NCI-H2029 (cell line): ENCODE measurements around the gene POLR2J2.
A peak's percentile ranks its signal among the peaks of the same experiment; 100 is the strongest.
"Not testable (repeated sequence)": the region's sequence is repeated elsewhere in the genome, so short reads cannot be mapped to it uniquely, and the experiment has no call there.

Source experiments
- DNase-seq: peaks from one replicate; lab custom pipeline; 2025; lab: John Stamatoyannopoulos, UW

Gene POLR2J2

DNA sequence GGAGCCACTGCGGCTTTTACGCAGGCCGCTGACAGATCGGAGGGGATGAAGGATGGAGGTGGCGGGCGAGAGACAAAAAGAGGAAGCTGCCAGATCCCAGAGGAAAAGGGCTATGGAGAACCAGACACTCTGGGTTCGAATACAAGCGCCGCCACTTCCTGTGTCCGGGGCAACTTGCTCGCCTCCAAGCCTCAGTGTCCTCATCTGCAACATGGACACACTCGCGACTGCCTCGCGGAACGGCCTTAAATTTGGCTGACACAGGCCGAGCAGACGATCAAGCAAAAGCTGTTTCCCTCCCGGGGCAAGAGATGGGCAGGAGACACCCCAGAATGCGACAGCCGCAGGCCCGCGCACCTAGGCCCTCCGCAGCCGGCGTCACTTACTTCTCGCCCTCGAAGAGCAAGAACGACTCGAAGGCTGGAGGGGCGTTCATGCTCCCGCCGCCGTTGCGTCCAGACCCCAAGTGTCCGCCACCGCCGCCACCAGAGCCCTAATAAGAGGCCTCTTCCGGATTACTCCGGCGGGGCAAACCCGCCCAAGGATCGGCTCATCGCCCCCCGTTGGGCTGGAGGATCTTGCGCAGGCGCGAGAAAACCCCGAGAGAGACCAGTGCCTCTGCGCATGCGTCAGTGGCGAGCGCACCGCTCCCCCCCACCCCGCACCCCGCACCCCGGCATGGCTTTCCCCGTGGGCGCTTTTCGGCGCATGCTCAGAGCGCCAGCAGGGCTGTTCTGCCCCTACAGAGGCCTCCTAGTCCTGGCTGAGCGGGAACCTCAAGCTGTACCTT, at the start of gene POLR2J2:
Gene POLR2J2, minus strand, starts transcription at position 498 of the 790 bp plus-strand sequence. Its CDS starts 62 bp downstream, at position 436.
- DNase-seq = not testable (repeated sequence)

DNA sequence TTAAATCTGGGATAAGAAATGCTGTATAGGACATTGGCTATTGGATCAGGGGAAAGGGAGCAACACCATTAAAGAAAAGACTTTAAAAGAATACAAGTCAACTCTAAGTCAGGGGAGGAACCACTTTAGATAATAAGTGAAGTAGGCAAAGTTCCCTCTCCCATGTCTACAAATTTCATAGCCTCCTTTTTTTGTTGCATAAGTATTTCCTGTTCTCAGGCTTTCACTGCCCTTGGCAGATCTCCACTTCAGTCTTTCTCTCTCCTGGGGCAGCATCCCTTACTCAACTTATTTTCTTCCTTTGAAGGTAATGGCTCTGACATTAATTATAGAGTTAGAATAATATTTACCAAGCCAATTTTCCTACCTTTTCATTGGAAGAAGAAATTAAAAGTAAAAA, 47.0 kb upstream of the POLR2J2 start:
- DNase-seq = not testable (repeated sequence)

DNA sequence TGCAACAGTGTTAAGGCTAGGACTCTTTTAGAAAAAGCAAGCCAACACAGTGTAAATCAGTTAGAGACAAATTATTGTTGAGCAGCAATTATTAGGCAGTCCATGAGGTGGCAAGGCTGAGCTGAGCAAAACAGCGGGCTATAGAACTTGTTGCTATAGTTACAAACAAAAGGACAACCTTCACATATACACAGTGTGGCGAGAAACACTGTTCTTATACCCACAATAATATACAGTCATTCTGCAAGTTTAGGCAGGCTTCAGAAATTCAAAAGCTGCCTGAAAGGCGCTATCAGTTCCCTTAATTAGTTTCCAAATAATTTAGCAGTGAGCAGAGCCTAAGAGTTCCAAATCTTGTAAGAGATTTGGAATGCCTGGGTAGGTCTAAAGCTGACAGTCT, 44.3 kb upstream of the POLR2J2 start:
- DNase-seq = not testable (repeated sequence)

DNA sequence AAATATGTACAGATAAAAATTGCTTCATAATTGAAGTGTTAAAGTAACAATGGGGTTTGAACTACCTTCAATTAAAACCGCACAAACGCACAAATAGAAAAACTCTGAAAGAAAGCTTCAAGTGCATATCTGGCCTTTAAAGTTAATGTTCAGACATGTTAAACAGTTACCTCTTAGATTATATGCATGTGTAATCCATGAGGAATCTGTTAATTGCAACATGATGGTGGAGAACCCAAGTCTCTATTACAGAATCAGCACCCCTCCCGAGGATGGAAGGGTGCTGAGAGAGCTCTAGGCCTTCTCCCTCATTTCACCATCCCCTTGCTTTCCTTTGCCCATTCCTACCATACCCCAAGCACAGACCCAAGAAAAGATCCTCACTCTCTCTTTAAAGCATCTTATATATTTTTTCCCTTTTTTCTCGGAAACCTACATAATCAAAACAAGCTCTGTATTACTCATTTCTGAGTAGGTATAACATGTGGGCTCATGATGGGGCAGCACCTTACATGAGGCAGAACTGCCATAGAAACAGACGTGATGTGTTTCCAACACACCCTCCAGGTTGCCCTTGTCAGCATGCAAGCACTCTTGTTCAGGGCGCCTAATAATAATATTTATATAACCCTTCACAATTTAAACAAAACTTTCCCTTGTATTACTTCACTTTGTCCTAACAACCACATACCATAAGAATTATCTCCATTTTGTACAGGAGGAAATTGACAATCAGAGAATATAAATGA, 43.5 kb upstream of the POLR2J2 start:
- not testable (repeated sequence) for DNase-seq

DNA sequence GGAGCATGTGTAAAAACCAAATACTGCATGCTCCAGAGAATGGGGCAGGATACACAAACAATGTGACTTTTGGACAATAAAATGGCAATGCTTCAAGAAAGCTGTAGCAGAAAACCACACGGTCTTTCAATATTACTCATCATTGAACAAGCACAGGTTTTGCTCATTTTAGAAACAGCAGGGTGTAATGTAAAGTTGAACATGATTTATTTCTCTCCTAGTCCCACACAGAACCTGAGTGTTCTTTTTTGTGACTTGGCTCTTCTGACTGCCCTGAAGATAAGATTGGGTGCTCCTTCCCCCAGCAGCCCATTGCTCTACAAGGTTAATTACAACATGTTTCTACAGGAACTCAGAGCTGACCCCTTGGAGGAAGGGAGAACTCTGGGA, 42.2 kb upstream of the POLR2J2 start:
- not testable (repeated sequence) for DNase-seq

DNA sequence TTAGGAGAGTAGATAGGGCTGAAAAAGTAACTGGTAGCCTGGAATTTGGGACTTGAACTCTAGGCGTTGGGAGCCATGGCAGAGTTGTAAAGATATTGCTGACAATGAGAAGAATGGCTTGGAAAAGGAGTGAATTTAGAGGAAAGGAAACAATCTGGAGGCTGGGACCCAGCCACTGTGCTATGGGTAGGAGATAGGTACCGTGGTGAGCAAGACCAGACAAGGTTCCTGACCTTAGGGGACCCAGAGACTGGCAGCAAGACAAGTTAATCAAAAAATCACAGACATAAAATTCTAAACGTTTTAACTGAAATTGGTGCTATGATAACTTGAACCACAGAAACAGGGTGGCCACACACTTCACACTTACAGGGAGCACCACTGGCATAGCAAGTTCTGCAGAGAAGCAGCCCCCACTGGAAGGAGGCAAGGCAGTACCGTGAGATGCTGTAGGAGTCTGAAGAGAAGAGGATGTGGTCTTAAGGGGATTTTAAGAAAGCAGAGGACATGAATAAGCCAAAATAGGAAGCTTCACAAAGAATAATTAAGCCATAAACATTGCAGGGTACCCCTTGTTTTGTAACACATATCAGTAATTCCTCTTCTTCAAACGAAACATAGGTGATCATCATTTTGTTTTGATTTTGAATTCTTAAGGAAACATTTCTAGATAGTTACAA, 41.7 kb upstream of the POLR2J2 start:
- DNase-seq = not testable (repeated sequence)

DNA sequence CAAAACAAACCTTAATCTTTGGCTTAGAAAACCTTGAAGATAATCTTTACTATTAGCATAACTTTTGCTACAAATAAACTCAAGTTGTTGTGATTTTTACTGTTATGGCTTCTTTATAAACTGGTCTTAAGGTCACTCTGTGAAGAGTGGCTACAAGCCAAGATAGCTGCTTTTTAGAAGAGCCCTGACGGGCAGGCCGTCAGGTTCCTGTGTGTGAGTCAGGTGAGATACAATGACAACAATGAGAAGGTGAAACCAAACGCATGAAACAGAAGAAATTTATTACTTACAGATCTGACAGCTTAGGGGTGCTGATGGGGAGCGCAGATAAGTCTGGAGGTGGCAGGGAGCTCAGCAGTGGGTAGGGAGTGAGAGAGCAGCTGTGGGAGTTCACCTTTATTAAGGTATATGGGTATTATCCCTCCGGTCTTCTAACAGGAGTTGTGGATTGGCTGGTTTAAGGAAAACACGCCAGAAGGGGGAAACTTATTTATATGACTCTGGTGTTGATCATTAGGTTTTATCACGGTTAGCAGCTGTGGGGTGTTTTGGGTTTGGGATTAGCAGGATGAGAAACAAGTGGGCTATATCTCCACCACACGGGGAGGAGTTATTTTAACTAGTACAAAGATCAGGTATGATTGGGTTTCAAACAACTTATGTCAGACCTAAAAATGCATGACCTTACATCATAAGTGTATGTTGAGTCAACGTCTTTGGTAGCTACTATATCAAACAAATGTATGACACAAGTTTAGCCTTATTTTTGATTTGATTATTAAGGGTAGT, 27.7 kb upstream of the POLR2J2 start:
- DNase-seq = not testable (repeated sequence)

DNA sequence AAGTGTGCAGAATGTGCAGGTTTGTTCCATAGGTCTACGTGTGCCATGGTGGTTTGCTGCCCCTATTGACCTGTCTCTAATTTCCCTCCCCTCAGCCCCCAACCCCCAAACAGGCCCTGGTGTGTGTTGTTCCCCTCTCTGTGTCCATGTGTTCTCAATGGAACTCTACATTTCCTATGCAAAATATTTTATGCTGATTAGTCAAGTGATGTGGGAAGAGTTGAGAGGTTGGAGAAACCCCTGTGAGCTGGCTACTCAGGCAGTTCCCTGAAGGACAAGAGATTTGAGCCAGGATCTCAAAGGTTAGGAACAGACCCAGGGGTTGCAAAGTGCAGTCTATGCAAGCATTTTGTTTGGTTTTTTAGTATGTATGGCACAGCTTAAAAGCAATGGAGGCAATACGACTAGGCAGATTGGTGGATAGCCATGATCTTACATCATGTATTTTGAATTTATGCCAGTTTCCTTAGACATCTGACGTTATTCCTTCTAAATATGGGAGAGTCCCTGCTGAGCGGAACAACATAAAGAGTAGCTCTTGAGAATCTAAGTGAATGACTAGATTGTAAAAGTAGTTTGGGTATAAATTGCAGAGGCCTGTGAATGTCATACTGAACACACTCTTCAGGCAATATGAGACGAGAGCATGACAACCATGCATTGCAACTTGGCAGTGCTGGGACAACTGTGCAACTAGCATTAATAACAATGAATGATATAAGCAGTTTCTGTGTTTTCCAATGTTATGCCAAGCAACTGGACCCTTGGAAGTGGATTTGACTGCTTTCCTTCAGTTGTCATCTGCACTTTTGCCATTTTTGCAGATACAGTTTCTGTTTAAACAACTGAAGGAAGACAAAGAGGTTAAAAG, 26.4 kb upstream of the POLR2J2 start:
- peak; percentile 6 for DNase-seq

DNA sequence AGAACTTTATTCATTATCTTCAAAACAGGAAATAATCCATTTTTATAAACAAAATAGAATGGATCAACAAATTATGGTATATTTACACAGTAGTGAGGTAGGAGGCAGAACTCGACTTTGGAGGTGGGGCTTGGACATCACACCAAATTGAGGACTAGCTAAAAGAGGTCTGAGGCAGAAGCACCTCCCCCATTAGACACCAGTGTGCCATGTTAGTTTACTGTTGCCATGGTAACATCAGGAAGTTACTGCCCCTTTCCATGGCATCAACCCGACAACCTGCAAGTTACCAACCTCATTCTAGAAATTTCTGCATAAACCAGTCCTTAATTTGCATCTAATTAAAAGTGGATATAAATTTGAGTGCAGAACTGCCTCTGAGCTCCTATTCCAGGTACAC, 24.5 kb upstream of the POLR2J2 start:
- not testable (repeated sequence) for DNase-seq

DNA sequence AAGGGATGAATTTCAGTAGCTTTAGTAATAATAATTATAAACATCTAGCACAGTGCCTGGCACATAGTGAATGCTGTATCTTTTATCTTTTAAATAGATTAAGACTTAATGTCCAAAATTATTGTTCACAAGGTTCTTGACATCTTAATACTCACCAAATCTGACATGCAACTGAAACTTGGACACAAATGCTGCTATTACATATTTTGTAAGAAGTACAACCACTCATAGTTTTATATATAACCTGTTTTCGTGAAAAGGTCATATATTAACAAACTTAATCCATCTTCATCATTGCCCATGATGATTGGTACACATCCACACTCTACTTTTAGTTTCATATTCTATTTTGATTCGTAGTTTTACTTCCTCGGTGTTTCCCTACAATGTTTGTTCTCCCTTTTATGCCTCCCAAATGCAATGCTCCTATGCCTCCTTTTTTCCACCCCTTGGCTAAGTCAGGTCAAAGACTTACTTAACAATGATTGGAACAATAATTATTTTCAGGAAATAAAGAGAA, 23.6 kb upstream of the POLR2J2 start:
- DNase-seq = not testable (repeated sequence)

DNA sequence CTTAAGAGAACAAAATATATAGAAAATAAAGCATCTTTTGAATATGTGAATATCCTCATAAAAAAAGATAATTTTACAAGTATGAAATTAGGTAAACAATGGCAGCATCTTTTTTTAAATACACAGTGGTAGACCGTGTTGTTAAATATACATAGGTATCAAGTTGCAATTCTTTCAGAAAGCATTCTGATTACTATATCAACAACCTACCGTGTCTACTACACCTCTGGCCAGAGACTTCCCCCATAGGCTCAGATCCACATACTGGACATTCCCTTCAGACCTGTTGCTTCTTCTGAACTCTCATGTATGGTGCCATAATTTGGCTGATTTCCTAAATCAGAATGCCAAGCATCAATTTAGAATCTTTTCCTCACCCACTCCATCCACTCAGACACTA, 22.5 kb upstream of the POLR2J2 start:
- peak; percentile 0 for DNase-seq

DNA sequence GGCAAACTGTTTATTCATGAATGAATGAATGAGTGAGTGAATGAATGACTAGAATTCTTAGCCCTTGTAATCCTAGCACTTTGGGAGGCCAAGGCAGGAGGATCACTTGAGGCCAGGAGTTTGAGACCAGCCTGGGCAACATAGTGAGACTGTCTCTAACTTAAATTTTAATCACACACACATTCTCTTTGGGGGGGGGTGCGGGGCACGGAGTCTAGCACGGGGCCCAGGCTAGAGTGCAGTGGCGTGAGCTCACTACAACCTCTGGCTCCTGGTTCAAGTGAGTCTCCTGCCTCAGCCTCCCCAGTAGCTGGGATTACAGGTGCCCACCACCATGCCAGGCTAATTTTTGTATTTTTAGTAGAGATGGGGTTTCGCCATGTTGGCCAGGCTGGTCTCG, 19.1 kb upstream of the POLR2J2 start:
- not testable (repeated sequence) for DNase-seq

DNA sequence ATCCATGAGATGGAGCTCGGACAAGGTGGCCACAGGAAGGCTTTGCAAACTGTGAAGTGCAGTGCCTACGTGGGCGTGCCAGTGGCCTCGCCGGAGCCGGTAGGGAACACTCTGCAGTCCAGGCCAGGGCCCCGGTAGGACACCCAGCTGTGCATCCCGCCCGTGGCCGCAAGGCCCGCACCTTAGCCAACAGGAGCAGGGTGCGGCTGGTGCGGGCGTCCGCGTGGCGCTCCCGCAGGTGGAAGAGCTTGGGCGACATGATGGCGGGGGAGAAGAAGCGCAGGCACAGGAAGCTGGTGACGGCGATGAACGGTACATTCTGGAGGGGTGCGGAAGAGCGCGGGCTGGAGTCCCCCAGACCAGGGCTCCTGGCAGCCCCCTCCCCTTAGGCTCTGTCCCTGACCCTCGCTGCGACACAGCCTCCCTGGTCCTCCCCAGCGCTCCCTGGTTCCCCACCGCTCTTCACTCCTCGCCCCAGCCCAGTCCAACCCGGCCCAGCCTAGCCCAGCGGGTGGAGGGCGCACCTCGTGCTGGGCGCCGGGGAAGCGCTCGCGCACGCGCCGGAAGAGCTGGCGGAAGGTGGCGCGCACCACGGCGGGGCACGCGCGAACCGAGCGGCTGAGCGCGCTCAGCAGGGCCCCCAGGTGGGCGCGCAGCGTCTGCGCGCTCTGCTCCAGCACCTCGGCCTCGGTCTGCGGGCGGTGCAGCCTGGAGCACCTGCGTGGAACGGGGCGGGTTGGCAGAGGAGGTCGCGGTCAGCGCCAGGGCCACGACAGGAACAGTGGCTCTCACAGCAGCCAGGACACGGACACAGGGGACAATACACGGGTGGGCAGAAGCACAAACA, 18.2 kb upstream of the POLR2J2 start:
- not testable (repeated sequence) for DNase-seq

DNA sequence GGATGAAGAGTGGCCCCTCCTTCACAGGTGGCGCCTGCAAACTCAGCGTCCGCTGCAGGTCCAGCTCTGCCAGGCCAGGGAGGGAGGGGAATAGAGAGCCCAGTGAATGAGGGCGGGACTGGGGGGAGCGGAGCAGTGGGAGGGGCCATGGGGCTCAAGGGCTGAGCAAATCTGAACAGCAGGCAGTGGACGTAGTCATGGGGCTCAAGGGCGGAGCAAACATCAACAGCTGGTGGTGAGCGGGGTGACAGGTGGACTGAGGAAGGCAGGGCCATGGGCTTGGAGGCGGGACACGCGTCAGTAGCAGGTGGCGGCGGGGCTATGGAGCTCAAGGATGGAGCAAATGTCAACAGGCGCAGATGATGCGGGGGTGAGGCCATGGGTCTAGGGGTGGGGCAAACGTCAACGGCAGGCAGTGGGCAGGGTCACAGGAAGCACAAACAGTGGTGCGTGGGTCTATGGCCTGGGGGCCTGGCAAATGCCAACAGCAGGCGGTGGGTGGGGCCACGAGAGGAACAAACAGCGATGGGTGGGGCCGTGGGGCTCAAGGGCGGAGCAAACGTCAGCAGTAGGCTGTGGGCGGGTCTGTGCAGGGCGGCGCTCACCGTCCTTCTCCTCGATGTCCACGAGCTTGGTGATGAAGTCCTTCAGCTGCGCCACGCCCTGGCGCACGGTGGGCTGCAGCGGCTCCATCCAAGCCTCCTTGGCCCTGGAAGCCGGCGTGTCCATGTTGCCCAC, 17.0 kb upstream of the POLR2J2 start:
- not testable (repeated sequence) for DNase-seq

DNA sequence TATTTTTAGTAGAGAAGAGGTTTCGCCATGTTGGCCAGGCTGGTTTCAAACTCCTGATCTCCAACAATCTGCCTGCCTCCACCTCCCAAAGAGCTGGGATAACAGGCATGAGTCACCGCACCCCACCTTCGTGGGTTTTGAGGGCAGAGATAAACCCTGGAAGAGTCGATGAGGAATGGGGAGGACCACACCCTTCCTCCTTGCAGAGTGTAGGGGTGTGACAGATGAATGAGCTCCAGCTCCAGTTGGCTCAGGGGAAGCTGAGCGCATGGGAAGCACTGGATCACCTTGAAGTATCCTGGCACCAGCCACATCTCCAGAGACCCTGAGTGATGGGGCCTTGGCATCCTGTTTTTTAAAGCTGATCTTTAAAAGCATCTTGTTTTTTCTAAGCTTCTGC, 11.1 kb upstream of the POLR2J2 start:
- DNase-seq = not testable (repeated sequence)

DNA sequence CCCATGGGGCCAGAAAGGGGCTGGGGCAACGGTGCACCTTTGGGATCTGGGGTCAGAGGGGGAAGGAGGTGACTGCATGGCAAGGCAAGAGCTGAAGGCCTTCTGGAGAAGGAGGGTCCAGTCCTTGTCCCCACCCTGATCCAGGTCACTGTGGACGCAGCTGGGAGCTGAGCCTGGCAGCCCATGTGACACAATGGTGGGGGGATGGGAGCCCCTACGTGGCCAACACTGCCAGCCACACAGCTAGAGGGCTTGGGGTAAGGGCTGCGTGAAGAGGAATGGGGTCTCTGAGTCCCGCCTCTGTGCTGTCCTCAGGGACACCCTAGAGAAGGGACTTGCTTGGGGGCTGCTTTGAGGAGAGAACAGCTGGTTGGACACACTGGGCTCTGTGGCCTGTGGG, 9.3 kb upstream of the POLR2J2 start:
- DNase-seq = not testable (repeated sequence)

DNA sequence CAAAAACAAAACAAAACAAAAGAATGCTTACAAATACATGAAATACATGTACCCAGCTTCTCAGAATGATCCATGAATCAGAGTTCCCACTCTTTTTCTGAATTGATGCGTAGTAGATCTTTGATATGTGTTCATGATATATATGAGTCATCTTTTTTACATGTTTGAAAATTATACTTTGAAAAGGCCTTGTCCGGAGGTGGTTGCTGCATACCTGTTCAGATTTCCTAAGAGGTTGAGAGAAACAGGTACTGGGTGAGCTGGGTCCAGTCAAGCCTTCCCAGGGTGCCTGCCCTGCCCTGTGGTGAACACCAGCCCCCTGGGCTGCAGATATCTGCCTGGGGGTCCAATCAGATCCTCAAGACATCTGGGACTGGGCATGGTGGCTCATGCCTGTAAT, 4.1 kb upstream of the POLR2J2 start:
- not testable (repeated sequence) for DNase-seq

DNA sequence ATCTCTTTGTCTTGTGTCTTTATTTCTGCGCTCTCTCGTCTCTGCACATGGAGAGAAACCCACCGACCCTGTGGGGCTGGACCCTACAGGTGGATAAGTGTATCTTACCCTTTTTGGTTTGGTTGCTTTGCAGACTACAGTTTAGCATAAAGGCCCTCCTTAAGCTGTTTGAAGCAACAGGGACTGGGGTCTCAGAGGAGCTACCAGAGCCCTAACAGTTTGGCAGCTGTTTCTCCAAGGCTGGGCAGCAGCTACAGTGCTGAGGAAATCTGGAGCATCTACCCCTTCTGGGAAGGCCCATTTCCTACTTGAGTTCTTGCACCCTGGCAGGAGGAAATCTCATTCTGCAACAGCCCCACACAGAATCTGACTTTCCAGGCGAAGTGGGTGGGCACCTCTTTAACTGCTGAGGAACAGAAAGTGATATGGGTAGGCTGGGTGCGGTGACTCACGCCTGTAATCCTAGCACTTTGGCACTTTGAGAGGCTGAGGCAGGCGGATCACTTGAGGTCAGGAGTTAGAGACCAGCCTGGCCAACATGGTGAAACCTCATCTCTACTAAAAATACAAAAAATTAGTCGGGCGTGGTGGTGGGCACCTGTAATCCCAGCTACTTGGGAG, 2.1 kb upstream of the POLR2J2 start:
- not testable (repeated sequence) for DNase-seq
